Muscle layer of duodenum (tissue), 2 donors: Measurements from ENCODE around the gene ZNF771.

Source experiments
- H3K27ac ChIP-seq: one replicate; pipeline ENCODE4 v1.7.0; 2013; ENCODE audit warnings: mild to moderate bottlenecking, low read length
- H3K27me3 ChIP-seq: one replicate; pipeline ENCODE4 v1.7.0; 2013; ENCODE audit warnings: low read depth, mild to moderate bottlenecking, control low read depth, low read length
- H3K36me3 ChIP-seq, 2 donors: one replicate each; pipeline ENCODE4 v1.7.0; 2013; ENCODE audit warnings: low read length in 2 of 2, control low read depth in 1 of 2, mild to moderate bottlenecking in 1 of 2; ENCODE audit not compliant: insufficient read depth in 2 of 2, control insufficient read depth in 1 of 2
- H3K4me1 ChIP-seq, 2 donors: one replicate each; pipeline ENCODE4 v1.7.0; 2013; ENCODE audit warnings: low read length in 2 of 2, mild to moderate bottlenecking in 2 of 2, control low read depth in 1 of 2, moderate library complexity in 1 of 2; ENCODE audit not compliant: insufficient read depth in 2 of 2, control insufficient read depth in 1 of 2
- H3K4me3 ChIP-seq, 2 donors: one replicate each; pipeline ENCODE4 v1.7.0; 2013; ENCODE audit warnings: low read length in 2 of 2, low read depth in 1 of 2, mild to moderate bottlenecking in 1 of 2
- H3K9me3 ChIP-seq, 2 donors: one replicate each; pipeline ENCODE4 v1.7.0; 2013; ENCODE audit warnings: low read length in 2 of 2, control low read depth in 1 of 2, mild to moderate bottlenecking in 1 of 2; ENCODE audit not compliant: control insufficient read depth in 1 of 2
- donor health status: healthy.

ZNF771 gene

GRCh38 chr16:30368792-30369090 lies 38.7 kb upstream of the ZNF771 start:
- H3K27me3 ChIP-seq: no peaks in the 10 kb centered on the region
- peaks cover 13 to 40% of the 10 kb centered on the region in 2 donors for H3K4me1 ChIP-seq
- H3K4me3 ChIP-seq: peak overlapping the region; percentile 62 to 94
- no peaks in the 10 kb centered on the region for H3K9me3 ChIP-seq
- H3K27ac ChIP-seq: peak overlapping the region; percentile 74
- H3K36me3 ChIP-seq: peaks cover 8 to 14% of the 10 kb centered on the region in 2 donors

- H3K4me1 ChIP-seq: peaks cover 13 to 40% of the 10 kb centered on the region in 2 donors
- peak overlapping the region; percentile 62 to 94 for H3K4me3 ChIP-seq
- no peaks in the 10 kb centered on the region for H3K27me3 ChIP-seq
- no peaks in the 10 kb centered on the region for H3K9me3 ChIP-seq
- peaks cover 8 to 11% of the 10 kb centered on the region in 2 donors for H3K36me3 ChIP-seq
- peak overlapping the region; percentile 74 for H3K27ac ChIP-seq
Observed at GRCh38 chr16:30369091-30369937, 38.1 kb upstream of the ZNF771 start.

GRCh38 chr16:30369938-30370455 lies 37.4 kb upstream of the ZNF771 start:
- peaks cover 13 to 39% of the 10 kb centered on the region in 2 donors for H3K4me1 ChIP-seq
- H3K27ac ChIP-seq: no peak overlapping the region

GRCh38 chr16:30370456-30371247 lies 36.8 kb upstream of the ZNF771 start, which contains the start of gene TBC1D10B:
Gene TBC1D10B, minus strand, starts transcription at chr16:30370494. Its CDS starts 311 bp downstream, at chr16:30370183.
- peak within 1 kb of the TSS; percentile 90 for H3K27ac ChIP-seq
- H3K4me1 ChIP-seq: peaks cover 13 to 36% of the 10 kb centered on the region in 2 donors
- no peaks in the 10 kb centered on the region for H3K27me3 ChIP-seq
- peaks cover 0 to 3% of the 10 kb centered on the region in 2 donors for H3K36me3 ChIP-seq
- no peaks in the 10 kb centered on the region for H3K9me3 ChIP-seq
- H3K4me3 ChIP-seq: peak within 1 kb of the TSS; percentile 74 to 94

More at GRCh38 chr16:30369938-30370455, 37.4 kb upstream of the ZNF771 start:
- peaks cover 4 to 8% of the 10 kb centered on the region in 2 donors for H3K36me3 ChIP-seq
- peak overlapping the region in 1 of 2 donors; percentile 94 for H3K4me3 ChIP-seq
- no peaks in the 10 kb centered on the region for H3K9me3 ChIP-seq
- H3K27me3 ChIP-seq: no peaks in the 10 kb centered on the region

GRCh38 chr16:30371248-30371816 lies 36.1 kb upstream of the ZNF771 start:
- Histone ChIP-seq H3K36me3 (no peaks in the 10 kb centered on the region), H3K4me3 (peak overlapping the region; percentile 62 to 74), H3K27ac (peak overlapping the region; percentile 90), H3K4me1 (peaks cover 13 to 32% of the 10 kb centered on the region in 2 donors), H3K9me3 (no peaks in the 10 kb centered on the region), H3K27me3 (no peaks in the 10 kb centered on the region)

DNA sequence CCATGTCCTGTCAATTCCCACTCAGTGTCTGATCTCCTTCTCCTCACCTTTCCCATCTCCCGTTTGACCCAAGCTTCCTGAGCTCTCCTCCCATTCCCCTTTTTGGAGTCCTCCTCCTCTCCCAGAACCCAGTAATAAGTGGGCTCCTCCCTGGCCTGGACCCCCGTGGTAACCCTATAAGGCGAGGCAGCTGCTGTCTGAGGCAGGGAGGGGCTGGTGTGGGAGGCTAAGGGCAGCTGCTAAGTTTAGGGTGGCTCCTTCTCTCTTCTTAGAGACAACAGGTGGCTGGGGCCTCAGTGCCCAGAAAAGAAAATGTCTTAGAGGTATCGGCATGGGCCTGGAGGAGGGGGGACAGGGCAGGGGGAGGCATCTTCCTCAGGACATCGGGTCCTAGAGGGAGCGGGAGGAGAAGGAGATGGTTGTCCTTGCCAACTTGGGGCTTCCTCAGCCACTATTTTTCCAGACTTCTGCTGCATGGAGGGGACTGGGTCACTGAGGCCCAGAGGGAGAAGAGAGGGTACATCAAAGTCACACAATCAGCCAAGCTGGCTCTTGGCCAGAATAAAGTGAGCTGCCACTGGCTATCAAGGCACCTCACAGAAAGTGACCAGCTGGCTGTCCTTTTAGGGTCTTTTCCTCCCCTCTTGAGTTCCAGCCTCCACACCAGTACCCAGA lies 35.2 kb upstream of the ZNF771 start:
- Histone ChIP-seq H3K27ac (no peak overlapping the region), H3K36me3 (no peaks in the 10 kb centered on the region), H3K27me3 (no peaks in the 10 kb centered on the region), H3K4me1 (peaks cover 10 to 30% of the 10 kb centered on the region in 2 donors), H3K4me3 (no peak overlapping the region), H3K9me3 (no peaks in the 10 kb centered on the region)

- Histone ChIP-seq H3K9me3 (no peaks in the 10 kb centered on the region), H3K4me3 (no peak overlapping the region), H3K4me1 (peaks cover 4 to 28% of the 10 kb centered on the region in 2 donors), H3K27ac (no peak overlapping the region), H3K27me3 (no peaks in the 10 kb centered on the region), H3K36me3 (peaks cover 0 to under 1% of the 10 kb centered on the region in 2 donors)
Observed at GRCh38 chr16:30372725-30373124, 34.7 kb upstream of the ZNF771 start.

DNA sequence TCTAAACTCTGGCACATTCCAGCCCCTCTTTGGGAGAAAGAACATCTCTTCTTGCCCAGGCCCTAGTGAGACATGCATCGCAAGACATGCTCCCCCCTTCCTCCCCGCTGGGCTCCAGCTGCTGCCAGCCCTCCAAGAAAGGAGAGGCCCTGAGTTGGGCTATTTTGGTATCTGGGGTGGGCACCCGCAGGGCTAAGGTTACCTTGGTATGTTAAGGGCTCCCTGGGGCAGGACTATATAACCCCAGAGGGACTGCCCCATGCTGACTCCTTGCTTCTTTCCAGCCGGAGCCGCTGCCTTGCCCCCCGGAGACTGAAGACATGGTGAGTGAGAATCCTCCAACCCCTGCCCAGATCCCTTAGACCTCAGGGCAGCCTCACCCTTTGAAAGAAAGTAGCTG lies 32.9 kb upstream of the ZNF771 start, which contains the start of gene MYL11:
MYL11 (plus strand) TSS at position 265 of the 400 bp plus-strand sequence; CDS start at position 321, 56 bp downstream.
- H3K4me1 ChIP-seq: peaks cover 0 to 21% of the 10 kb centered on the region in 2 donors
- no peak within 1 kb of the TSS for H3K27ac ChIP-seq
- H3K27me3 ChIP-seq: no peaks in the 10 kb centered on the region
- no peak within 1 kb of the TSS for H3K4me3 ChIP-seq
- H3K9me3 ChIP-seq: no peaks in the 10 kb centered on the region
- H3K36me3 ChIP-seq: peaks cover 0 to 4% of the 10 kb centered on the region in 2 donors

- H3K9me3 ChIP-seq: no peaks in the 10 kb centered on the region
- no peaks in the 10 kb centered on the region for H3K27me3 ChIP-seq
- peaks cover 0 to 21% of the 10 kb centered on the region in 2 donors for H3K4me1 ChIP-seq
- peaks cover 0 to 4% of the 10 kb centered on the region in 2 donors for H3K36me3 ChIP-seq
- H3K4me3 ChIP-seq: no peak overlapping the region
- no peak overlapping the region for H3K27ac ChIP-seq
Observed at GRCh38 chr16:30375864-30376263, 31.5 kb upstream of the ZNF771 start.

DNA sequence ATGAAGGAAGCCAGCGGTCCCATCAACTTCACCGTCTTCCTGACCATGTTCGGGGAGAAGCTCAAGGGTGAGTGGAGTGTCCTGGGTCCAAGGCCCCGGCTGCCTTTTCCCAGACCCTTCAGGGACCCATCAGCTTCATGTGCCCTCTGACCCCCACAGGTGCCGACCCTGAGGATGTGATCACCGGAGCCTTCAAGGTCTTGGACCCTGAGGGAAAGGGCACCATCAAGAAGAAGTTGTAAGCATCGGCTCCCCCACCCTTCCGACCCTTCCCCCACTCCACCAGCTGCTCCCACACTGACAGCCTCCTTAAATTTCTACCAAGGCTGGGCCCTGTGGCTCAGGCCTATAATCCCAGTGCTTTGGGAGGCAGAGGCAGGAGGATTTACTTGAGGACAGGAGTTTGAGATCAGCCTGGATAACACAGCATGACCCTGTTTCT lies 30.9 kb upstream of the ZNF771 start:
- Histone ChIP-seq H3K9me3 (no peaks in the 10 kb centered on the region), H3K4me1 (peaks cover 0 to 18% of the 10 kb centered on the region in 2 donors), H3K27ac (no peak overlapping the region), H3K27me3 (no peaks in the 10 kb centered on the region), H3K36me3 (peaks cover 0 to 4% of the 10 kb centered on the region in 2 donors), H3K4me3 (no peak overlapping the region)
